ENCODE results near the gene TCF7L2. TPM values are rescaled to one million over a fixed set of nuclear protein-coding genes. Genes with fewer than 3 reads are reported as not detected.

TCF7L2 gene
- total RNA-seq, 1 donor from 2014 or later, result 0.30 TPM

DNA sequence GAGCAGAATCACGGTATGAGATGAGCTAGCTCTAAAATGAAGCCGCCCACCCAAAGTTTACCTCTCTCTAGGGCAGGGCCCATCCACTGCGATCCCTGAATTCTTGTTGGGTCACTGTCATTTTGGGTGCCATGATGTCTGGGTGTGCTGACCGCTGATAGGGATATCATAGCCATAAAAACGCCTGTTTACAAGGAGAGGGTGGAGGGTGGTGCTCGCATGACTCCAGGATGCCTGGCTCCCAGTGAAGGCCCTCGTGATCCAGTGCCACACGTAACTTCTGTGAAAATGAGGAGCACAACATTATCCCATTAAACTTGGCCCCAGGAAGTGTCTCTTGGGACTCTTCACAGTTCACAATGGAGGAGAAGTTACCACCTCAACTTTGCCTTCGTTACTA lies 139.5 kb downstream of the TCF7L2 start:
- intact Hi-C loops (cut with micrococcal nuclease), result no loop called here

DNA sequence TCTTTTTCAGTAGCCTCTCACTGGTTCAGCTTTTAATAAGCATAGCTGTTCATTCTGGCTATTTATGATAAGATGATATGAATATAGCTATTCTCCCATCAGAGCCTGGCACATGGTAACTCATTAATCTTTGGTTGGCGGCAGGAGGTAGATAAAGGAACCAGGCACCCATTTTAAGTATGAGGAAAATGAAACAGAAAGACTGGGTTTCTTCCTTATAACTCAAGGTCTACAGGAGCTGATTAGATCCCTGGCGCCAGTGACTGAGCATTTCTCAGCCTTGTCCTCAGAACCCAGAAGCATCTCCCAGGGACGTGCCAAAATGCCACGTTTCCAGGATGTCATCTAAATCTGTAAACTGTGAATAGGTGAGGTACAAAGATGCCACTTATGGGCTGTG lies 141.9 kb downstream of the TCF7L2 start:
- intact Hi-C loops (cut with micrococcal nuclease), result no loop called here

- intact Hi-C loops (cut with micrococcal nuclease), result no loop called here
Measured at GRCh38 chr10:113093188-113094113, 143.4 kb downstream of the TCF7L2 start.

DNA sequence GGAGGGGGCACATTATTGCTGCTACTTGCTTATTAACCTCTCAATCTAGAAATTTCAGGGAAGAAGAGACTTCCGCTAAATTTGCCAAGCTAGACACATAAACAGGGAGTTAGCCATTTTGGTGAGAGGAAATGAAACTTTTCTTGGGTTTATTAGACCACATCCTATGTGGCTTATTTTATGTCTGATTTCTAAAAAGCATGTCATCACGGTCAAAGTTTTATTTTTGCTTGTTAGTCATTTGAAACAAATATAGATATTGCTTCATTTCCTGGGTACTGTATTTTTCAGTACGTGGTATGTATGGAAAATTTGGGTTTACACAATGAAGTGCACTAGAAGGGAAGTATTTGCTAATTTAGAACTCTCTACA lies 144.1 kb downstream of the TCF7L2 start:
- intact Hi-C loops (cut with micrococcal nuclease), result no loop called here

GRCh38 chr10:113095419-113096127 lies 145.5 kb downstream of the TCF7L2 start:
- intact Hi-C loops (cut with micrococcal nuclease), result no loop called here

- intact Hi-C loops (cut with micrococcal nuclease), result no loop called here
Measured at GRCh38 chr10:113096128-113096996, 146.3 kb downstream of the TCF7L2 start.

- intact Hi-C loops (cut with micrococcal nuclease), result no loop called here
Measured at GRCh38 chr10:113097036-113097435, 147.0 kb downstream of the TCF7L2 start.

GRCh38 chr10:113099431-113100183 lies 149.6 kb downstream of the TCF7L2 start:
- intact Hi-C loops (cut with micrococcal nuclease), result no loop called here

- intact Hi-C loops (cut with micrococcal nuclease), result no loop called here
Measured at GRCh38 chr10:113100281-113100680, 150.2 kb downstream of the TCF7L2 start.

GRCh38 chr10:113103131-113103840 lies 153.2 kb downstream of the TCF7L2 start:
- intact Hi-C loops (cut with micrococcal nuclease), result no loop called here

- intact Hi-C loops (cut with micrococcal nuclease), result no loop called here
Measured at GRCh38 chr10:113104047-113104446, 154.0 kb downstream of the TCF7L2 start.

DNA sequence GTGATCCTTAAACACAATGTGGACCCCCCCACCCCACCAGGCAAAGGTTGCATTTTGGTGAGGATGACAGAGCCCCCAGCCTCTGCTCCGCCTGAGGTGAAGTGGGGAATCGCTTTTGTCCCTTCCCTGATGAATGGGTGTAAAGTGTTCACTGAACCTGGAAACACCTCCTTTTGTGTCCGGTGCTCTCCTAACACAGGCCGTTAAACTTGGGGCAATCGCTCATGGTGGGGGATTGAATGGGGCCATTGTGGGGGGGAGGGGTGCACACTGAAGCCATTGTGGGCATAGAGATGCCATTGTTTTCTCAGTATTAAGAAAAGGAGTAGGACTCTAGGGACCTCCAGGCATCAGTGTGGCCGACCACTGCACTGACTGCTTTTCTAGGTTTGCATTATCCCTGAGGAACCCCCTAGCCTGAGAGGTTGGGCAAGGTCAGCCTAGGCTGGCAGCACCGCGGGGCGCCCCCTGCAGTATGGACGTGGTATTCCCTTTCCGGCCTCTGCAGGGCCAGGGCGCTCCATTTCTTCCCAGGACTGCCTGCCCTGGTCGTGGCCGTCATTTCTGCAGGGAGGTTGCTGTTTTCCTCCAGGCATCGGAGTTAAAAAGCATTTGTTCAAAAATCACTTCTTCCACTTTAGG lies 158.3 kb downstream of the TCF7L2 start:
- intact Hi-C loops (cut with micrococcal nuclease), result loop anchor here (5.0 kb wide), 1 partner anchor 631 kb away; no protein-coding TSS in a partner anchor

- intact Hi-C loops (cut with micrococcal nuclease), result loop anchor here (5.0 kb wide), 1 partner anchor 632 kb away; no protein-coding TSS in a partner anchor
Measured at GRCh38 chr10:113108948-113109347, 158.9 kb downstream of the TCF7L2 start.

- intact Hi-C loops (cut with micrococcal nuclease), result loop anchor here (5.0 kb wide), 1 partner anchor 632 kb away; no protein-coding TSS in a partner anchor
Measured at GRCh38 chr10:113109482-113109881, 159.4 kb downstream of the TCF7L2 start.

- intact Hi-C loops (cut with micrococcal nuclease), result no loop called here
Measured at GRCh38 chr10:113111260-113111659, 161.2 kb downstream of the TCF7L2 start.

GRCh38 chr10:113111900-113112853 lies 162.1 kb downstream of the TCF7L2 start:
- intact Hi-C loops (cut with micrococcal nuclease), result no loop called here

- intact Hi-C loops (cut with micrococcal nuclease), result no loop called here
Measured at GRCh38 chr10:113113241-113113640, 163.2 kb downstream of the TCF7L2 start.

- intact Hi-C loops (cut with micrococcal nuclease), result no loop called here
Measured at GRCh38 chr10:113113918-113114317, 163.9 kb downstream of the TCF7L2 start.
